GM18909 (cell line): ENCODE measurements around the gene ETV6.

Experiments
- ATAC-seq: cut with Tn5 transposase; IDR thresholded peaks from one replicate; pipeline ENCODE4 v1.9.1; 2021; ENCODE audit warnings: mild to moderate bottlenecking; ENCODE audit not compliant: unreplicated experiment, poor library complexity

Gene ETV6

DNA sequence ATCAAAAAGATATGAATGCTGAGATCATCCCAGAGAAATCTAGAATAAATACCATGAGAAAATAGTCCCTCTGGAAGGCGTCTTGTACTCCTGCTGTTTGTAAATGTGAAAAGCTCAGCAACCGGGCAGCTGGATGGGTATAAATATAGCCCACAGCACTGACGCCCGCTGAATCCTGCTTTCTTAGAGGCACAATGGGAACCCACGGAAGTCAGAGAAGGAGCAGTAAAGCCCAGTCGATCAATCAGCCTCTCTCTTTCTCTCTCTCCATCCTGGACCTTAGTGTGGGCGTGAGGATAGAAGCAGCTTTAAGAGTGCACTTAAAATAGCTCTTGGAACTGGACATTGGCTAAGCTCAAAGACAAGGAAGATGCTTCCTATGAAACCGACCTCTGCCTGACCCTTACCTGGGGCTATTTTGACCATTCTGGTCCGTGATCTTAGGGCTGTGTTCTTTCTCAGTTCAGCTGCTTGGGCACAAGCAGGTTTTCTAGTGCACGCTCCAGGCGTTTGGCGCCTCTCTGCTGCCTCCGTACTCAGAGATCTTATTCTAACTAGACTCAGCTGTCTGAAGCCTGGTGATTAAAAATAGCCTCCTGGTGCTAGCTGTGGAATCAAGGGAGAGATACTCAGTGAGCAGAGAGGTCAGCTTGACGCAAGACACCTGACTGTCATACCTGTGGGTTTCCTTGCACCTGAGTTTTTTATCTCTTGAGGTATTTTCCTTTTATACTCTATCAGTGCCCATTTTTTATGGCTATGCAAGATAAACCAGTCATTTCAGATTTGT is 144.6 kb downstream of the ETV6 start:
- no peak for ATAC-seq

DNA sequence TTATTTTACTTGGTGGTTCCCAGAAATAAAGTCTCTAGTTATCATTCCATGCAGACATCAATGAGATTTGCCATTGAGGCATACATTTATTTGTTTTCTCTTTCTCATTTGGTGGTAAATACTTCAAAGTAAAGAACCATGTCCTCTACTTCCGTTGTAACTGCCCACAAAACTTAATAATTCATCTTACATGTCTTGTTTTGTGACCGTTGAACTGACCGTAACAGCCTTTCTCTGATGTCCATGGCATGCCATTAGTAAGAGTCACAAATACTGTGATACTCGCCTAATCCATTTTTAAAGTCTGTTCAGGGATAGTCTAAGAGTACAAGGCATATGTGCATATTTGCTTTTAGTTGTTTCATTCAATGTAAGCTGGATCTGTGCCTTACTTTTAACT is 145.3 kb downstream of the ETV6 start:
- no peak for ATAC-seq

DNA sequence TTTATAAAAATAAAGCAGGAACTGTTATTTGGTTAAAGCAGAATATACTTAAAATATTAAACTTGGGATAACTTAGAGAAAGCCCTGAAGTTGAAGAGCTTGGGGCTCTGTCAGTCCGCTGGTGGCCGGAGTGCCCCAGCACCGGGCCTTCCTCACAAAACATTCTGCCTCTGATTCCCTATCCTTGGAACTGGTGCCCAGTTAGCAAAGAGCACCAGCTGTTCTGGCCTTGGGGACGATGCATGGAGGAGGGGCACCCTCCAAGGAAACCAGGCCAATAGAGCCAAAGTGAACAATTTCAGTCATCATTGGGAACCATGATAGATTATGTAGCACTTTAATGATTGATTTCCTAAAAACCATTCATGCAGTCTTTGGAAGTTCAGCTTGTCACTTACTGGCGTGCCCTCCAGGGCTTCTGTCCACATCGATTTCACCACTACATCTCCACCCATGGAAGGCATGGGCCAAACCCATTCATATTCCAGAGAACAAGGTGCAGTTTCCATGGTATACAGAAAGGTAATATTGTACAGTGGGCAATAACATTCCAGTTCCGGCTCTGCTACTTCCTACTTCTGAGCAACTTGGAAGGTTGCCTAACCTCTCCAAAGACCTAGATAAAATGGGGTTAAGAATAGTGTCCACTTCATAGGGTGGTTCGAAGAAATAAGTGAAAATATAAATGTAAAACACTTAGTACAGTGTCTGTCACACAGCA is 145.9 kb downstream of the ETV6 start:
- no peak for ATAC-seq

DNA sequence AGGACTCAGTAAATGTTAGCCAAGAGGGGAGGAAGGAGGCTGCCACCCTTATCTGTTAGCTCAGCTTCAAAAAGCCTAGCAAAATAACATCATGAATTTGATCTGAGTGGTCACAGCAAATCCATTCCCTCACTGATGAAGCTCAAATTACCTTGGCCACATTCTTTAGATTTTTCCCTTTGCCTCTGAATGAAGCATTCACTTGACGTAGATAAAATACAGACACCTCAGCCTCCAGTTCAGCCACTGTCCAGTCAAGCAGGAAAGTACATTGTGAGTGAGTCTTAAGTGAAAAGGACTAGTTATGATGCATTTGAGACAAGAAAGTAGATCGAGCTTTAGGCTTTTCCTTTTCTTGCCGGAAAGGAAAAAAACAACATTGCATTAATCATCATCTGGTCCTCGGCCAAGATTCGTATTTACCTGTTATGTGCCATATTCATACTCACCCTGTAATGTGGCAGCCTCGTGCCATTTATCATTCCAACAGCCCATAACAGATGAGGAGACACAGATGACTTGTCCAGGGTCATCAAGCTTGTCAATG is 146.5 kb downstream of the ETV6 start:
- no peak for ATAC-seq

GRCh38 chr12:11797317-11797913 is 147.9 kb downstream of the ETV6 start:
- no peak for ATAC-seq

DNA sequence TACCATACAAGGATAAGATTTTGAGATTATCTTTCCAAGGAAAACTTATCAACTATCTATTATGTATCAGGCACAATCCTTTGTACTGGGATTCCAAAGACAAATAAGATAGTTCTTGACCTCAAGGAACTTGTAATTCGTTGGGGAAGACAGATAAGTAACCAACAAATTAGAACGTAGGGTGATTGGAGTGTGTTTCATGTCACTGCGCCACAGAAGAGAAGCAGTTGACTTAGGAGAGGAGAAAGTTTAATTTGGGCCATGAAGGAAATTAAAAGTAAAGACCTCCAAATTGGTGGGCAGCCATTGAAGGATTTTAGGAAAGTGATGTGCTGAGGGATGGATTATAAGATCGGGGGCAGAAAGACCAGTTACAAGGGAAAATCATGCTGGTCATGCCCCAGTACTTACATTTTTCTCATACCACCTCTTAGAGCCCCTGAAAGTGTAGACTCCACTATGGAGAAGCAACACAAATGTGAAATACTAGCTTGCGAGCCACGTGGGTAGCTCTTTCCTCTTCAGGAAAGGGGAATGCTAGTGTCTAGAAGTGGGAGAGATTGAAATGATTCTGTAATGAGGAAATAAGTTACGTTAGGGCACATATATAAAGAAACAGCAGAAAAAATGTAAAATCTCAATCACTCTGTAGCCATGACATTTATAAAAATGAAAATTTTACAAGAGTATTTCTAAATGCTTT is 148.7 kb downstream of the ETV6 start:
- ATAC-seq = no peak

DNA sequence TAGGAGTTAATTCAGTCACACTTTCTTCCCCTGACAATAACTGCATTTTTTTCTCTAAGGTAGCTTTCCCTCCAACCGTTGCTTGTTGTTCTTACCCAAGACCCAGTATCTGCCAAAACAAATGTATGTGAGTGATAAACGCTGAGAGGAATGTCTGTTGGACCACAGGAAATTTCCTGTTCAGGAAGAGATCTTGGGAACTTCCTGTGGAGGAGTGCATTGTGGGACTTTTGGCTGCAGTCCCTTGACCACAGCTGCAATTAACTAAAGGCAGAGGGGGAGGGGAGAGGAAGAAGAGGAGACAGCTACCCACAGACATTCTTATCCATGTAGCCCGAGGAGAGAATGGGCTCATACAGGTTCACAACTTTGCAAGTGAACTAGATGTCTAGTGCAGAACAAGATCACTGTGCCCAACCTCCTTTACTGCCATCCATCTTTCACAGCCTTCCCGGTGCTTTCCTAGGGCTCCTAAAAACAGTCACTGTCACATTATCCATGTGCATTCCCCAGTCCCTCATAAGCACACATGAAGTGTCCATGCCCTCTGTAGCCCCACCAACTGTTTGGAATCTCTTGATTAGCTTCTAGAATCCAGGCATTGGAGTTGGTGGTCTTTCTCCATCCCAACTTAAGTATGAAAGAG is 149.5 kb downstream of the ETV6 start:
- ATAC-seq = no peak

- ATAC-seq = no peak
These were observed 150.0 kb downstream of the ETV6 start for GRCh38 chr12:11799502-11799873.

DNA sequence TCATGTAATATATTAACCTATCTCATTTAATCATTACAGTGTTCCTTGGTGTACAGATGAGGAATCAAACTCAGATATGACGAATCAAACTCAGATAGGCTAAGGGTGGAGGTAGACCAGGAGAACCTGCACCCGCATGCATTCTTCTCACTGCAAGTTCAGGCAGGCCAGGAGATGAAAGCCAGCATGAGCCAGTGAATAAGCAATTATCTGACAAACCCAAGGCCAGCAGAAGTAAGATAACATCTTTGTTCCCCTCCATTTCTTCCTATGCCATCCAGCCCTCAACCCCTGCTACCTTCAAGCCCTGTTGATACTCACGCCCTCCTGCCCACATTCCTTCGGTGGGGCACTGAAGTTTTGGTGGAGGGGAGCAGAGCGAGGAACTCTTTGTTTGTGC is 152.2 kb downstream of the ETV6 start:
- no peak for ATAC-seq

DNA sequence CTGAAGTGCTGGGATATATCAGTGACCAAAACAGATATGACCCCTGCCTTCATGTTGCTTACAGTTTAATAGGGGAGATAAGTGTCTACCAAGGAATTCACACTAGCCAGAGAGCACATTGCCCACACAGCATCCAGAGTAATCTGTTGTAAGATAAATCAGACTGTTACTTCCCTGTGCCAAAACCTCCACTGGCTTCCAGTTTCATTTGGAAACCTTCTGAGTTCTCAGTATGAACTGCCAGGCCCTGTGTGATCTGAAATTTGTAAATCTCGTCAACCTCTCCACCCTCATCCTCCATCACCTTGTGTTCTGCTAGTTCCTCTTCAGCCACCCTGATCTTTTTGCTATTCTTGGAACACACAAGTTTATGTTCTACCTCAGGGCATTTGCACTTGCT is 154.7 kb downstream of the ETV6 start:
- ATAC-seq = no peak

DNA sequence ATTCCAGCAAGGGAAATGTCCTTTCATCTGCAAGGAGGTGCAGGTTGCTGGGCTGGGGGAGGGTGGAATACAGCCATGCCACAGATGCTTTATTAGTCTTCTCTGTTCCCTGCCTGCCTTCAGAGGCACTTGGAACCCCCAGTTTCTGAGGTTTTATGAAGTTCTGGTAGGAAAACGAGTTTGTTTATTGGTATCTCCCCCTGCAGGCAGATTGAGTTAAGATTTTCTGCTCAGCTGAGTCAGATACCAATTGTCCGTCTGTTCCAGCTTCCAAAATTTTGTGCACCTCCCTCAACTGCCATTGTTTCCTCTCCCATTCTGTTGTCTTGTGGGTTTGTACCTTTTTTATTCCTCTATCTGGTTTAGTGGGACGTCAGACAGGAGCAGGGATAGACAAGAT is 155.6 kb downstream of the ETV6 start:
- no peak for ATAC-seq

- ATAC-seq = no peak
These were observed 156.2 kb downstream of the ETV6 start for GRCh38 chr12:11805680-11806079.

- no peak for ATAC-seq
These were observed 158.0 kb downstream of the ETV6 start for GRCh38 chr12:11807458-11807857.

GRCh38 chr12:11808931-11809330 is 159.5 kb downstream of the ETV6 start:
- no peak for ATAC-seq

DNA sequence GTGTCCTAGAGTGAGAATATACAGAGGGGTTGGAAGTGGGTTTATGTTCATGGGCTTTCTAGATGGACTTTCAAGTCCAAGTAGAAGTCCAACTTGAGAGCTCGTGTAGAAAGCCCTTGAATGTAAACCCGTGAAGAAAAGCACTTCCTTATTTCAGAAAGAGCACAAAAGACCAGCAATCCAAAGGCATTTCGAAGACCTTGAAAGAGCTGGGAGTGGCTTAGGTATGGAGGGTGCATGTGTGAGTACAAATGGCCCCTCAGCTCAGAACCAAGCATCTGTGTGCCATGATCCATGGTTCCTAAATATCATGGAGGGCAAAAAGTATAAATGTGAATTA is 160.7 kb downstream of the ETV6 start:
- ATAC-seq = no peak

DNA sequence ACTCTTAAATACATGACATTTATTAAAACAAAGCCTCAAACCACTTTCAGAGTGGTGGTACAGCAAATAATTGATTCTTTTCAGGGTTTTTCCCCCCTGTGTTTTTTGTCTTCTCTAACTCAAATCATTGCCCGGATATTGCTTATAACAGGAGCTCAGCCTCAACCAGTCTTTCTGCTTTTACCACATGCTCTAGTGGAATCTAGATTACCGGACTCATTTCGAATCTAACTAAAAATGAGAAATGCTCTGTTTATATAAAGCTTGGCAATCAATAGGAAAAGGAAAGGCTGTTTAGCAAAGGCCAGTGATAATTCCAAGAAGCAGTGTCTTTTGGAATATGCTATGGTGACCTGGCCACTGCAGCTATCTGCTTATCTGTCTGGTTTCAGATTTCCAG is 161.5 kb downstream of the ETV6 start:
- no peak for ATAC-seq

- no peak for ATAC-seq
These were observed 162.7 kb downstream of the ETV6 start for GRCh38 chr12:11812241-11812585.

DNA sequence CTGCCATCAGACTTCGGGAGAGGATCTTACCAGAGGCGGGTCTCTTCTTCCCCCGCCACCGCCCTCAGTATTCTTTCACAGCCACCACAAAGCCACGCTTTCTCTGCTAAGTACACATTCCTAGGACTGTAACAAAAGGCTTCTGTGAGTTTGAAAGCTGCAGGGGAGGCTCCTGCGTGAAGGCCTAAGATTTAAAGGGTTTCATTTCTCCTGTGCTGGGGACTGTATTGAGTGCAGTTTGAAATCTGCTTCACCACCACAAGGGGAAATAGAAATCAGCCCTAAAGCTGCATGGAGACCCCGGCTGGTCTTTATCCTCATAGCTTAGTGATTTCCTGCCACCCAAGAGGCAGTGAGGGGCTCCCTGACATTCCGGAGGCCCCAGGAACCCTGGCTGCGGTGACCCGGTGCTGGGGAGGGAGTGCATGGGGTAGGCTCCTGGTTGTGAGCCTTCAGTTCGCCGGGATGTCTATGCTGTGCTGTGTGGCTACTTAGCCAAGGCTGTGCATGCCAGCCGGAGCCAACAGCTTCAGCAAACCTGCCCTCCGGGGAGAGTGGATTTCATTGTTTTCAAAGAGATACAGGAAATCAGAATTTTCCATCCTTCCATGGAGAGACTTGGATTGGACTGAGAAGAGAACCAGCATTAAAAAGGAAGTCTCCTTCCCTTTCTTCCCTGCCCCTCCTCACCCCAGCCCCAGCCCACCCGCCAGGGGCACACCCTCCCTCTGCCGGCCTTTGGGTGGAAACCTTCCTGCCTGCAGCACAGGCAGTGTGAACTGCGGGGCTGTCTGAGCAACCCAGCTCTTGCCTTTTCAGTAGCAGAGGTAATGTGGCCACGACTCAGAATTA is 163.3 kb downstream of the ETV6 start:
- ATAC-seq = peak; percentile 76

GRCh38 chr12:11813438-11813813 is 164.0 kb downstream of the ETV6 start:
- ATAC-seq = no peak

- no peak for ATAC-seq
These were observed 164.9 kb downstream of the ETV6 start for GRCh38 chr12:11814374-11814773.
